ENCODE results near the gene ABHD6. TPM values are rescaled to one million over a fixed set of nuclear protein-coding genes. Genes with fewer than 3 reads are reported as not detected.

The ABHD6 gene
- polyA plus RNA-seq, 3 donors, result 7.3 to 11.6 (median 9.0) TPM

GRCh38 chr3:58214484-58215316 is 22.9 kb upstream of the ABHD6 start:
- H3K27ac ChIP-seq (ENCODE audit: low read depth in 1 of 2, low read length in 2 of 2), result peak overlapping the region in 1 of 2 donors; percentile 15
- Mint-ChIP-seq H3K27me3 (ENCODE audit: low read depth in 3 of 3) (peaks cover 3 to 4% (median 3%) of the 10 kb centered on the region in 3 donors), H3K36me3 (no peaks in the 10 kb centered on the region), H3K27ac (peak overlapping the region; percentile 23 to 82 (median 72)), H3K9me3 (no peaks in the 10 kb centered on the region), H3K4me1 (peaks cover 36% of the 10 kb centered on the region), H3K4me3 (peak overlapping the region in 1 of 2 donors; percentile 3)
- H2AFZ ChIP-seq (ENCODE audit: insufficient read depth, low read depth, low read length, poor library complexity, severe bottlenecking), result no peak overlapping the region
- H3K4me2 ChIP-seq (replicated peaks; ENCODE audit: extremely low read depth, low read length, poor library complexity, severe bottlenecking), result no peak overlapping the region
- no peaks in the 10 kb centered on the region for H3K9me3 ChIP-seq (replicated peaks in 1 of 2; ENCODE audit: control insufficient read depth in 1 of 2, insufficient read depth in 1 of 2, low read length in 2 of 2)
- no peaks in the 10 kb centered on the region for H4K20me1 ChIP-seq (ENCODE audit: insufficient read depth, low read length)
- H3K27me3 ChIP-seq (ENCODE audit: control insufficient read depth in 2 of 2, insufficient read depth in 2 of 2, low read length in 2 of 2), result no peaks in the 10 kb centered on the region
- no peak overlapping the region for H3K4me3 ChIP-seq (replicated peaks in 1 of 3; ENCODE audit: low read depth in 2 of 3, low read length in 3 of 3)
- intact Hi-C loops (cut with micrococcal nuclease), result no loop called here
- peak; percentile 38 to 87 (median 44) for DNase-seq
- no peaks in the 10 kb centered on the region for H3K36me3 ChIP-seq (replicated peaks in 1 of 2; ENCODE audit: control insufficient read depth in 1 of 2, insufficient read depth in 2 of 2, low read length in 2 of 2)
- H3K79me2 ChIP-seq (ENCODE audit: insufficient read depth, low read length), result no peaks in the 10 kb centered on the region
- no peak overlapping the region for H3K9ac ChIP-seq (ENCODE audit: insufficient read depth, low read length, poor library complexity, severe bottlenecking)
- WGBS (ENCODE audit: insufficient coverage), result 0% methylated on average over 2 of the region's 7 CpGs
- TF ChIP-seq CTCF (IDR thresholded peaks at IDR 0.05), result peak; percentile 21
- H3K4me1 ChIP-seq (ENCODE audit: control insufficient read depth in 1 of 2, insufficient read depth in 2 of 2, low read length in 2 of 2), result peaks cover 32 to 33% of the 10 kb centered on the region in 2 donors

GRCh38 chr3:58215317-58216025 is 22.1 kb upstream of the ABHD6 start:
- WGBS (ENCODE audit: insufficient coverage), result 8% methylated on average over 2 of the region's 10 CpGs
- TF ChIP-seq CTCF (IDR thresholded peaks at IDR 0.05), result peak; percentile 1
- no peaks in the 10 kb centered on the region for H3K9me3 Mint-ChIP-seq
- no peaks in the 10 kb centered on the region for H3K27me3 ChIP-seq (ENCODE audit: control insufficient read depth in 2 of 2, insufficient read depth in 2 of 2, low read length in 2 of 2)
- peak overlapping the region in 1 of 2 donors; percentile 3 for H3K4me3 Mint-ChIP-seq
- peak overlapping the region in 6 of 7 donors; percentile 16 to 82 (median 68) for H3K27ac Mint-ChIP-seq
- H3K27me3 Mint-ChIP-seq (ENCODE audit: low read depth in 3 of 3), result peaks cover 0 to 3% (median under 1%) of the 10 kb centered on the region in 3 donors
- H3K36me3 ChIP-seq (replicated peaks in 1 of 2; ENCODE audit: control insufficient read depth in 1 of 2, insufficient read depth in 2 of 2, low read length in 2 of 2), result no peaks in the 10 kb centered on the region
- peaks cover 32 to 33% of the 10 kb centered on the region in 2 donors for H3K4me1 ChIP-seq (ENCODE audit: control insufficient read depth in 1 of 2, insufficient read depth in 2 of 2, low read length in 2 of 2)
- no peak overlapping the region for H2AFZ ChIP-seq (ENCODE audit: insufficient read depth, low read depth, low read length, poor library complexity, severe bottlenecking)
- H3K9ac ChIP-seq (ENCODE audit: insufficient read depth, low read length, poor library complexity, severe bottlenecking), result no peak overlapping the region
- H3K4me3 ChIP-seq (replicated peaks in 1 of 3; ENCODE audit: low read depth in 2 of 3, low read length in 3 of 3), result no peak overlapping the region
- peaks cover 36% of the 10 kb centered on the region for H3K4me1 Mint-ChIP-seq
- H3K27ac ChIP-seq (ENCODE audit: low read depth in 1 of 2, low read length in 2 of 2), result peak overlapping the region in 1 of 2 donors; percentile 15
- intact Hi-C loops (cut with micrococcal nuclease), result no loop called here
- H3K9me3 ChIP-seq (replicated peaks in 1 of 2; ENCODE audit: control insufficient read depth in 1 of 2, insufficient read depth in 1 of 2, low read length in 2 of 2), result no peaks in the 10 kb centered on the region
- H3K79me2 ChIP-seq (ENCODE audit: insufficient read depth, low read length), result no peaks in the 10 kb centered on the region
- no peak overlapping the region for H3K4me2 ChIP-seq (replicated peaks; ENCODE audit: extremely low read depth, low read length, poor library complexity, severe bottlenecking)
- H3K36me3 Mint-ChIP-seq, result no peaks in the 10 kb centered on the region
- no peak for DNase-seq
- H4K20me1 ChIP-seq (ENCODE audit: insufficient read depth, low read length), result no peaks in the 10 kb centered on the region

Data from CD14-positive monocyte (primary cell).